Tibial artery (tissue), 4 donors: ENCODE measurements around the gene GINS1.

Source experiments
- DNase-seq, 2 donors: peaks; one replicate each; pipeline ENCODE4 v3.0.0-alpha.2; 2019
- H3K27ac ChIP-seq, 2 donors: fragments of 200-600 bp; sonication (generic) in 1 of 2; 1 replicate in 1 of 2; 2 replicates in 1 of 2; pipeline ENCODE4 v1.5.1; 2018 to 2019; ENCODE audit warnings: mild to moderate bottlenecking in 1 of 2
- H3K27me3 ChIP-seq, 2 donors: fragments of 200-600 bp; sonication (generic) in 1 of 2; one replicate each; pipeline versions ENCODE4 v1.5.1 to v1.6.0; 2016 to 2019
- H3K36me3 ChIP-seq, 3 donors: fragments of 200-600 bp; sonication (generic) in 2 of 3; one replicate each; pipeline ENCODE4 v1.5.1; 2016 to 2019; ENCODE audit warnings: mild to moderate bottlenecking in 2 of 3
- H3K4me1 ChIP-seq, 4 donors: fragments of 200-600 bp; sonication (generic) in 2 of 4; 1 replicate in 3 of 4; 2 replicates in 1 of 4; pipeline ENCODE4 v1.5.1; 2016 to 2019
- H3K4me3 ChIP-seq, 2 donors: fragments of 200-600 bp; sonication (generic) in 1 of 2; 1 replicate in 1 of 2; 2 replicates in 1 of 2; pipeline ENCODE4 v1.5.1; 2018 to 2019; ENCODE audit warnings: mild to moderate bottlenecking in 2 of 2
- H3K9me3 ChIP-seq, 3 donors: fragments of 200-600 bp; sonication (generic) in 1 of 3; one replicate each; pipeline ENCODE4 v1.5.1; 2016 to 2019
- intact Hi-C: fragments of 100-400 bp; cut with DNase I; formaldehyde crosslinking; loops from one replicate; pipeline ENCODE4 v1.15.0; 2023; ENCODE audit warnings: low total_unique reads
- TF ChIP-seq, protein P1 (sequence below), 2 experiments: fragments of 200-600 bp in 1 of 2; fragments of 450-650 bp in 1 of 2; IDR thresholded peaks; one replicate each; pipeline ENCODE4 v1.5.1; 2017 to 2019; ENCODE audit warnings: antibody characterized with exemption in 2 of 2, mild to moderate bottlenecking in 1 of 2, moderate library complexity in 1 of 2

Gene GINS1

DNA sequence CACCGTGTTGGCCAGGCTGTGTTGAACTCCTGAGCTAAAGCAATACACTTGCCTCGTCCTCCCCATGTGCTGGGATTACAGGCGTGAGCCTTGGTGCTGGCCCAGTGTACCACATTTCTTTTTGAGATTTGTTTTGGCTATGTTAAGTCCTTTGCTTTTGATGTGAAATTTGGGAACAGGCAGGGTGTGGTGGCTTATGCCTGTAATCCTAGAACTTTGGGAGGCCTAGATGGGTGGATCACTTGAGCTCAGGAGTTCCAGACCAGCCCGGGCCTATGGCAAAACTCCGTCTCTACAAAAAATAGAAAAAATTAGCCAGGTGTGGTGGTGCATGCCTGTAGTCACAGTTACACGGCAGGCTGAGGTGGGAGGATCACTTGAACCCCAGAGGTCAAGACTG, 40.2 kb downstream of the GINS1 start:
- H3K27me3 ChIP-seq: no peaks in the 10 kb centered on the region
- intact Hi-C loops: no loop called here
- TF ChIP-seq, protein P1, sequence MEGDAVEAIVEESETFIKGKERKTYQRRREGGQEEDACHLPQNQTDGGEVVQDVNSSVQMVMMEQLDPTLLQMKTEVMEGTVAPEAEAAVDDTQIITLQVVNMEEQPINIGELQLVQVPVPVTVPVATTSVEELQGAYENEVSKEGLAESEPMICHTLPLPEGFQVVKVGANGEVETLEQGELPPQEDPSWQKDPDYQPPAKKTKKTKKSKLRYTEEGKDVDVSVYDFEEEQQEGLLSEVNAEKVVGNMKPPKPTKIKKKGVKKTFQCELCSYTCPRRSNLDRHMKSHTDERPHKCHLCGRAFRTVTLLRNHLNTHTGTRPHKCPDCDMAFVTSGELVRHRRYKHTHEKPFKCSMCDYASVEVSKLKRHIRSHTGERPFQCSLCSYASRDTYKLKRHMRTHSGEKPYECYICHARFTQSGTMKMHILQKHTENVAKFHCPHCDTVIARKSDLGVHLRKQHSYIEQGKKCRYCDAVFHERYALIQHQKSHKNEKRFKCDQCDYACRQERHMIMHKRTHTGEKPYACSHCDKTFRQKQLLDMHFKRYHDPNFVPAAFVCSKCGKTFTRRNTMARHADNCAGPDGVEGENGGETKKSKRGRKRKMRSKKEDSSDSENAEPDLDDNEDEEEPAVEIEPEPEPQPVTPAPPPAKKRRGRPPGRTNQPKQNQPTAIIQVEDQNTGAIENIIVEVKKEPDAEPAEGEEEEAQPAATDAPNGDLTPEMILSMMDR (IDR thresholded peaks at IDR 0.05): no peak

DNA sequence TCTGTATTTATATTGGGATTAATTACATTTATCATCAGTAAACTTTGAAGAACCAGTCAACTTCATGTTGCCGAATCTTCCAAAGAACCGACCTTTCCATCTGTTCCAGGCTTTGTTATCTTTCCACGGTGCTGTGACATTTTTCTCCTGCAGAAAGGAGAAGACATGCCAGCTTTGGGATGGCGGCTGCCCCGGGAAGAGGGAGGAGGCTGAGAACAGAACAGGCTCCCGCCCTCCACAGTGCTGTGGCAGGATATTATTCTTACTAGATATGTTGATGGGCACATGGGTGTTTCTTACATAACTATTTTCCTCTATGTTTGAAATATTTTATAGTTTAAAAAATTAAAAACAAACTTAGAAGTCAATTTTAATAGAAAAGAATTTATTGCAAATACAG, 44.9 kb downstream of the GINS1 start:
- Histone ChIP-seq H3K36me3 (peaks cover 24 to 51% (median 42%) of the 10 kb centered on the region in 3 donors), H3K27me3 (no peaks in the 10 kb centered on the region), H3K4me3 (no peak overlapping the region), H3K4me1 (no peaks in the 10 kb centered on the region), H3K27ac (no peak overlapping the region), H3K9me3 (no peaks in the 10 kb centered on the region)
- intact Hi-C loops: no loop called here
- TF ChIP-seq, protein P1 (IDR thresholded peaks at IDR 0.05): no peak
- DNase-seq: no peak

More for the DNA sequence above, 40.2 kb downstream of the GINS1 start:
- peaks cover 9 to 10% (median 10%) of the 10 kb centered on the region in 3 donors for H3K36me3 ChIP-seq
- no peak overlapping the region for H3K4me3 ChIP-seq
- DNase-seq: no peak
- H3K4me1 ChIP-seq: no peaks in the 10 kb centered on the region
- H3K27ac ChIP-seq: no peak overlapping the region
- no peaks in the 10 kb centered on the region for H3K9me3 ChIP-seq

DNA sequence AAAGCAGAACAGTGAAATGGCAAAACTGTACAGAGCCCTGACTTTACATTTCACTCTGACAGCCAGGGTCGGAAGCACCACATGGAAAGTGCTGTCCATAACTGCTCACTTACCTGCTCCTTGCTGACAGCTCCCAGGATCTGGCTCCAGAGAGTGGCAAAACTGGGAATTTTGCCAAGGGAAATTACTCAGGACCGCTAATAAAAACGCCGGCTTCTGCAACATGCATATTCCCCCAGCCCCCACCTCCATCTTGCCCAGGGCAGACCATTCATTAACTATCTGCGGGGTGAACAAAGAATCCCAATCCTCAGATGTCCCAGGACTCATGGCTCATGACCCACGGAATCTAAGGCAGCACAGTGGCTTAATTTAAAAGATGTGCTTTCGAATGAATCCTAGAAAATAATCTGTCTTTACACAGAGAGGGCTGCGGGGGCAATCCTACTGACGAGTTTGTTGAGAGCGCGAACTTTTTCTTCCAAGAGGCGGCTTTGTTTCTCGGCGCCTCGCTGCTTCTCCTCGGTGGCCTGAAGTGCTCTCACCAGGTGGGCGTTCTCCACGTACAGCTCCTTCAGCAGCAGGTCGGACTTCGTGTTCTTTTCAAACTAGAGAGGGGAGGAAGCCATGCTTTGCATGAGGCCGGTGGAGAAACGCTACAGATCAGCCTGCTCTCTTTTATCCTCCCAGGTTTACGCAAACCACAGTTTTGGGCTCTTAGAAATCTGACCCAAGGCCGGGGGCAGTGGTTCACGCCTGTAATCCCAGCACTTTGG, 45.8 kb downstream of the GINS1 start:
- no peak overlapping the region for H3K4me3 ChIP-seq
- H3K27me3 ChIP-seq: no peaks in the 10 kb centered on the region
- TF ChIP-seq, protein P1 (IDR thresholded peaks at IDR 0.05): no peak
- intact Hi-C loops: no loop called here
- no peak overlapping the region for H3K27ac ChIP-seq
- H3K4me1 ChIP-seq: no peaks in the 10 kb centered on the region
- no peaks in the 10 kb centered on the region for H3K9me3 ChIP-seq
- DNase-seq: no peak
- H3K36me3 ChIP-seq: peaks cover 24 to 56% (median 42%) of the 10 kb centered on the region in 3 donors

DNA sequence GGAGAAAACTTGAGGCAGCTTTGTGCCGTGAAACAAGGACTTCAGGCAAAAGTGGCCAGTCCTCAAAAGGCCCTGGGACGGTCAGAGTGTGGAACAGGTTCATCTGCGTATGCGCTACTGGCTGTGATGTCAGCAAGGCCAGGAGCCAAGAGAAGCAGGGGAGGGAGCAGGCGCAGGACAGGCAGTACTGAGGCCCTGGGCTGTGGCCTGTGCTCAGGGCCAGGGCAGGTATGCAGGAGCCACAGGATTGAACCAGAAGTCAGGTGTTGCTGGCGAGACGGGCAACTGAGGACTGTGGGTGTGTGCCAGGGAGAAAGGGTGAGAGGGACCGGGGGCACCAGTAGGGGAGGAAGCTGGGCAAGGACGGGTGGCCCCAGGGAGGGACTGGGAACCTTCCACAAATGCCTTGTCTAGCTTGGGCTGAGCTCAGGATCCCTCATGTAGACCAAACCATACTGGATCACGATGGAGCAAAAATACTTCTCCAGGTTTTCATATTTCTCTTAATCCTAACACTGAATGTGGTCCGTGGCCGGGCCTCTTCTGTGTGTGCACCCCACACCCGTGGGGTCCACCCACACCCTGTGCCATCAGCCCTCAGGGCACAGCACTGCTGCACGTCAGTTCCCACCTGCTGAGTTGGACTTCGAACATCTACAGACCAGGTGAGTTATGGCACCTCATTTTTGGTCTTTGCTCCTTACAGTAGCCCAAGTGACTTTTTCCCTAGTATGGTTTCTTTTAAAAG, 46.9 kb downstream of the GINS1 start:
- no peak overlapping the region for H3K4me3 ChIP-seq
- no peaks in the 10 kb centered on the region for H3K9me3 ChIP-seq
- intact Hi-C loops: no loop called here
- TF ChIP-seq, protein P1 (IDR thresholded peaks at IDR 0.05): no peak
- no peaks in the 10 kb centered on the region for H3K27me3 ChIP-seq
- peaks cover 24 to 66% (median 42%) of the 10 kb centered on the region in 3 donors for H3K36me3 ChIP-seq
- no peaks in the 10 kb centered on the region for H3K4me1 ChIP-seq
- DNase-seq: no peak
- H3K27ac ChIP-seq: no peak overlapping the region

DNA sequence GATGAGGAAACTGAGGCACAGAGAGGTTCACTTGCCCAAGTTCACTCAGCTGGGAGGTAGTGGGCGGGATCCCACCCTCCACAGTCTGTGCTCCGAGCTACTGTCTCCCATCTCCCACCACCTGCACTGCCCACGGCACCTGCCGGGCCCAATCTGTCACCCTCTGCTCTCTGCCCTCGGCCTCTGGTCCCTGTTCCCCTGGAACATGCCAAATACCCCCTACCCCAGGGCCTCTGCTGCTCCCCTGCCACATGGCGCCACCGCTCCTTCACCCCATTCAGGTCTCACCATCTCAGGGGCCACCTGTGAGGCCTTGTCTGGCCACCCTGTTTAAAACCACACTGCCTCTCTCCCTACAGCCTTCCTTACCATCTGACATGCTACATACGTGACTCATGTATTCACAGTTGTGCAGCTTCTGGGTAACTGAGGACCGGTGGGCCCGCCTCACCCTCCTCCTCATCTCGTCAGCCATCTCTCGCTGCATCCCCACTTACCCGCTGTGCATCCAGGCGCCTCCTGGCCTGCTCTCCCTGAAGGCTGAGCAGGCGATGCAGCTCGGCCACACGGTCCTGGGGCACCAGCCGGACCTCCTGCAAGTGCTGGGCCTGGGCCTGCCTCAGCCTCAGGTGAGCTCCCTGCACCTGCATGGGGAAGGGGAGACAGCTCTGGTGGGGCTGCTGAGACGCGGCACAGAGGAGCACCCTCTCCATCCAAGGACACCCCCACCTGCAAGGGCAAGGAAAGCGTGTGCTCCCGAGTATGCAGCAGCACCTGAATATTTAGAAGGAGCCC, 50.6 kb downstream of the GINS1 start:
- no peak overlapping the region for H3K27ac ChIP-seq
- H3K4me3 ChIP-seq: no peak overlapping the region
- intact Hi-C loops: no loop called here
- H3K4me1 ChIP-seq: no peaks in the 10 kb centered on the region
- H3K27me3 ChIP-seq: no peaks in the 10 kb centered on the region
- H3K9me3 ChIP-seq: no peaks in the 10 kb centered on the region
- peaks cover 15 to 78% (median 34%) of the 10 kb centered on the region in 3 donors for H3K36me3 ChIP-seq
- DNase-seq: no peak
- TF ChIP-seq, protein P1 (IDR thresholded peaks at IDR 0.05): no peak
